Immature natural killer cell (primary cell): ENCODE results near the gene HLA-DMB. TPM values are rescaled to one million over a fixed set of nuclear protein-coding genes. Genes with fewer than 3 reads are reported as not detected.

Experiments used
- DNase-seq, 3 donors: peaks; one replicate each; pipeline ENCODE4 v3.0.0; 2022; ENCODE audit warnings: mixed read lengths in 1 of 3
- H3K27ac Mint-ChIP-seq, 6 donors: one replicate each; pipeline ENCODE4 v1.8.0; 2020; ENCODE audit warnings: mixed read lengths in 6 of 6, mild to moderate bottlenecking in 5 of 6, inconsistent platforms in 4 of 6, moderate library complexity in 3 of 6
- H3K27me3 Mint-ChIP-seq, 3 donors: one replicate each; pipeline ENCODE4 v1.8.0; 2020 to 2021; ENCODE audit warnings: low read depth in 3 of 3, mild to moderate bottlenecking in 3 of 3, mixed read lengths in 3 of 3, moderate library complexity in 3 of 3, inconsistent platforms in 1 of 3
- H3K36me3 Mint-ChIP-seq, 3 donors: one replicate each; pipeline ENCODE4 v1.8.0; 2020; ENCODE audit warnings: mixed read lengths in 3 of 3, inconsistent platforms in 2 of 3, mild to moderate bottlenecking in 2 of 3
- H3K4me1 Mint-ChIP-seq, 2 donors: one replicate each; pipeline ENCODE4 v1.8.0; 2020; ENCODE audit warnings: inconsistent platforms in 2 of 2, mild to moderate bottlenecking in 2 of 2, mixed read lengths in 2 of 2, moderate library complexity in 1 of 2
- H3K4me3 Mint-ChIP-seq, 5 donors: one replicate each; pipeline ENCODE4 v1.8.0; 2020; ENCODE audit warnings: mild to moderate bottlenecking in 5 of 5, mixed read lengths in 5 of 5, inconsistent platforms in 3 of 5, moderate library complexity in 3 of 5
- H3K9me3 Mint-ChIP-seq, 6 donors: one replicate each; pipeline ENCODE4 v1.8.0; 2020; ENCODE audit warnings: mild to moderate bottlenecking in 6 of 6, mixed read lengths in 6 of 6, inconsistent platforms in 4 of 6, moderate library complexity in 3 of 6
- polyA plus RNA-seq, 3 donors: library from polyadenylated mRNA; unstranded; fragments of 300-500 nt; fragmentation: Illumina TruSeq; gene quantifications; one replicate each; pipeline ENCODE4 v1.2.3, GENCODE V29; 2021

Gene HLA-DMB
- 100 to 1,000 TPM in 1 of 3 donors, 10 to 100 TPM in 2; 38.3 to 104 (median 89.1) TPM for polyA plus RNA-seq

DNA sequence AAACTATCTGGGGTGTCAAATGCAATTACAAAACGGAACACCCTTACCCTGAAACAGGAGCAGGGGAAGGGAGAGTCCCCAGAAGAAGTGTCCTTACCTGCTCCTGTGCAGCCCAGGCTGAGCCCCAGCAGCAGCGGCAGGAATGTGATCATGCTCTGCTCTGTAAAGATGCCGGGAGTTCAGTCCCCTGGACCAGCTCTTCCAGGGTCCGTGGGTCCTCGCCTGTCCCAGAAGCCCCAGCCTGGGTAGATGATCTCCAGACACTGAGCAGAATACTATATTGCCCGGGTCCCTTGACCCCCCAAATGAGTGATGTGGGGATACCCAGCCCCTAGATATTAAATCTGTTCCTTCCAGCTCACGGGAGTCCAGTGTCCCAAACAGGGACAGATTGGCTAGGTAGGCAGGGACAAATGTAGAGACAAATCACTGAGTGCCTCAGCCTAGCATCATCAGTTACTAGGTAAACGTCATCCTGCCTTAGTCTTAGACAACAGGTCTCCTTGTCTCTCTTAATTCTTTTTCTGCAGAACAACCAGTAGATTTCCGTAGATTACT, at the start of gene HLA-DMB:
Gene HLA-DMB (minus strand): TSS at position 373 of the 558 bp plus-strand sequence. CDS start 221 bp downstream, at position 152.
- Mint-ChIP-seq H3K9me3 (no peaks in the 10 kb centered on the region), H3K27ac (peak within 1 kb of the TSS; percentile 95 to 99 (median 98)), H3K4me1 (peaks cover 60 to 67% of the 10 kb centered on the region in 2 donors), H3K4me3 (peak within 1 kb of the TSS; percentile 89 to 97 (median 94)), H3K27me3 (peaks cover 0 to 10% (median 2%) of the 10 kb centered on the region in 3 donors), H3K36me3 (peaks cover 15 to 22% (median 18%) of the 10 kb centered on the region in 3 donors)
- peak; percentile 71 to 74 (median 73) for DNase-seq

DNA sequence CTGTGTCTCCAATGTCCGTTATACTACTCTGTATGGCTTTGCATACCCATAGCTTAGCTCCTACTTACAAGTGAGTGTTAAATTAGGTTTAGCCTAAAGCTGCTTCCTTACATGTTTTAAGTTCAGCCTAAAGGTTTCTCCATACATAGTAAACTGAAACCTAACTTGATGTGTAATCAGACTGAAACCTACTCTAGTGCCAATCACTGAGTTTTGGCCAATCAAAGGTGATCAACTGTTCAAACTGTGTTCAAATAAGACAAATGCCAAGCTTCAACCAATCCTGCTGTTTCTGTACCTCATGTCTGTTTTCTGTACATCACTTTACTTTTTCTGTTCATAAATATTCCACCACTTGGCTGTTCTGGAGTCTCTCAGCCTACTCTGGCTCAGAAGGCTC, 48.5 kb upstream of the HLA-DMB start:
- Mint-ChIP-seq H3K36me3 (no peaks in the 10 kb centered on the region), H3K9me3 (no peaks in the 10 kb centered on the region), H3K27me3 (peaks cover 0 to 7% (median 1%) of the 10 kb centered on the region in 3 donors), H3K4me3 (no peak overlapping the region), H3K4me1 (peaks cover 5% of the 10 kb centered on the region in 2 donors), H3K27ac (no peak overlapping the region)
- DNase-seq, result no peak

DNA sequence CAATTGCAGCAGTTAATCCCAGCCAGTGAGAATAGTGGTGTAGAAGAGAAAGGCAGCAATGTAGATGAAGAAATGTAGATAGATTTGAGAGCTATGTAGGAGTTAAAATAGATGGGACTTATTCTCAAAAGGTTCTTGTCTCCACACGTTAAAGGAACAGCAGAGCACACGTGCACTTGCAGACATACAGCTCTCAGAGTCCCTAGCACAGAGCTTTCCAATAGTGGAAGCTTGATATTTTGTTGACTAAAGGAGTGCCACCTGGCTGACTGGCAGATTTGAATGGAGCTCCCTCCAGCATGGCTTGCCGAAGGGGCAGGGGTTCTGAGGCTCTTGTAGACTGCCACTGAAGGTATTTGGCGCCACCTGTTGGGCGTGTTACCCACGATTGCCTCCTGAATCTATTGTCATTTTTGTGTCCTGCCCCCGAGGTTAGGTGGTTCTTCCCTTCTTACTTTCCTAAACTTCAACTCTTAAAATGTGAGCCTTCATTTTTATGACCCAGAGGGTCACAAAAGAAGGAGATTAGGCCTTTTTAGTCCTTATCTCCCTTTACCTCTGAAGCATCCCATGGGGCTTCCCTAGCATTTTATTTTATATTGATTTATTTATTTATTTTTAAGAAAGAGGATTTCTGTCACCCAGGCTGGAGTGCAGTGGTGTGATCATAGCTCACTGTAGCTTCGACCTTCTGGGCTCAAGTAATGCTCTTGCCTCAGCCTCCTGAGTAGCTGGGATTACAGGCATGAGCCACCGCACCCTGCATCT, 44.0 kb upstream of the HLA-DMB start:
- no peak overlapping the region for H3K4me3 Mint-ChIP-seq
- peak; percentile 77 to 82 (median 78) for DNase-seq
- H3K27ac Mint-ChIP-seq, result peak overlapping the region in 5 of 6 donors; percentile 2 to 80 (median 63)
- peaks cover 8 to 12% (median 11%) of the 10 kb centered on the region in 3 donors for H3K36me3 Mint-ChIP-seq
- H3K27me3 Mint-ChIP-seq, result peaks cover 2 to 10% (median 4%) of the 10 kb centered on the region in 3 donors
- H3K4me1 Mint-ChIP-seq, result peaks cover 13 to 23% of the 10 kb centered on the region in 2 donors
- no peaks in the 10 kb centered on the region for H3K9me3 Mint-ChIP-seq

GRCh38 chr6:32983964-32984621, 43.3 kb upstream of the HLA-DMB start:
- no peak for DNase-seq
- no peak overlapping the region for H3K4me3 Mint-ChIP-seq
- H3K4me1 Mint-ChIP-seq, result peaks cover 16 to 30% of the 10 kb centered on the region in 2 donors
- peaks cover 2 to 10% (median 4%) of the 10 kb centered on the region in 3 donors for H3K27me3 Mint-ChIP-seq
- H3K9me3 Mint-ChIP-seq, result no peaks in the 10 kb centered on the region
- H3K36me3 Mint-ChIP-seq, result peaks cover 12 to 16% (median 16%) of the 10 kb centered on the region in 3 donors
- peak overlapping the region; percentile 19 to 80 (median 66) for H3K27ac Mint-ChIP-seq

DNA sequence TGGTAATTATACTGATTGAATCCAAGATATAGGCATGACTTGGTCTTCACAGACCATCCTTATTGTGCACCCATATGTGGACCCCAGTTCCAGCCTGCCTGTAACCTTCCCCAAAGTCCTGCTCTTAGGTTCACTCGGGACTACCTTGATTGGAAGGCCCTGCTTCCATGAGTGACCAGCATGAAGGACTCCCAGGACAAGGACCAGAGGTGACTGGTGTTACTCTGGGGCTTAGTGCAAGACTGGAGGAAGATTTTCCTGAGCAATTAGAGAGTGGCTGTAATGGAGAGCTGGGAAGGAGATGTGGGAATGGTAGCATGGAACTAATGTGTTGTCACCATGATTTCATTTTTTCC, 42.6 kb upstream of the HLA-DMB start:
- H3K36me3 Mint-ChIP-seq, result peaks cover 16 to 23% (median 23%) of the 10 kb centered on the region in 3 donors
- H3K27ac Mint-ChIP-seq, result peak overlapping the region; percentile 19 to 80 (median 66)
- DNase-seq, result no peak
- H3K9me3 Mint-ChIP-seq, result no peaks in the 10 kb centered on the region
- peaks cover 20 to 36% of the 10 kb centered on the region in 2 donors for H3K4me1 Mint-ChIP-seq
- H3K27me3 Mint-ChIP-seq, result peaks cover 2 to 13% (median 4%) of the 10 kb centered on the region in 3 donors
- no peak overlapping the region for H3K4me3 Mint-ChIP-seq

GRCh38 chr6:32982702-32983492, 42.1 kb upstream of the HLA-DMB start:
- no peak overlapping the region for H3K4me3 Mint-ChIP-seq
- no peak for DNase-seq
- no peaks in the 10 kb centered on the region for H3K9me3 Mint-ChIP-seq
- peak overlapping the region; percentile 6 to 80 (median 54) for H3K27ac Mint-ChIP-seq
- peaks cover 2 to 19% (median 4%) of the 10 kb centered on the region in 3 donors for H3K27me3 Mint-ChIP-seq
- H3K36me3 Mint-ChIP-seq, result peaks cover 20 to 28% (median 28%) of the 10 kb centered on the region in 3 donors
- peaks cover 25 to 42% of the 10 kb centered on the region in 2 donors for H3K4me1 Mint-ChIP-seq

GRCh38 chr6:32982084-32982701, 41.4 kb upstream of the HLA-DMB start:
- H3K36me3 Mint-ChIP-seq, result peaks cover 27 to 35% (median 35%) of the 10 kb centered on the region in 3 donors
- H3K27me3 Mint-ChIP-seq, result peaks cover 2 to 25% (median 4%) of the 10 kb centered on the region in 3 donors
- H3K27ac Mint-ChIP-seq, result peak overlapping the region; percentile 6 to 70 (median 52)
- H3K4me3 Mint-ChIP-seq, result no peak overlapping the region
- no peaks in the 10 kb centered on the region for H3K9me3 Mint-ChIP-seq
- no peak for DNase-seq
- peaks cover 31 to 49% of the 10 kb centered on the region in 2 donors for H3K4me1 Mint-ChIP-seq

DNA sequence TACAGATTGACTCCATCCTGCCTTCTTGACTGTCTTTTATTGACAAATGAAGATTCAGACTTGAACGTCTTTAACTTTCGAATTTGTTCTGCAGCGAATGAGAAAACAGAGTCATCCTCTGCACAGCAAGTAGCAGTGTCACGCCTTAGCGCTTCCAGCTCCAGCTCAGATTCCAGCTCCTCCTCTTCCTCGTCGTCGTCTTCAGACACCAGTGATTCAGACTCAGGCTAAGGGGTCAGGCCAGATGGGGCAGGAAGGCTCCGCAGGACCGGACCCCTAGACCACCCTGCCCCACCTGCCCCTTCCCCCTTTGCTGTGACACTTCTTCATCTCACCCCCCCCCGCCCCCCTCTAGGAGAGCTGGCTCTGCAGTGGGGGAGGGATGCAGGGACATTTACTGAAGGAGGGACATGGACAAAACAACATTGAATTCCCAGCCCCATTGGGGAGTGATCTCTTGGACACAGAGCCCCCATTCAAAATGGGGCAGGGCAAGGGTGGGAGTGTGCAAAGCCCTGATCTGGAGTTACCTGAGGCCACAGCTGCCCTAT, 39.7 kb upstream of the HLA-DMB start:
- no peak for DNase-seq
- peaks cover 4 to 28% (median 4%) of the 10 kb centered on the region in 3 donors for H3K27me3 Mint-ChIP-seq
- H3K27ac Mint-ChIP-seq, result peak overlapping the region in 5 of 6 donors; percentile 30 to 55 (median 53)

DNA sequence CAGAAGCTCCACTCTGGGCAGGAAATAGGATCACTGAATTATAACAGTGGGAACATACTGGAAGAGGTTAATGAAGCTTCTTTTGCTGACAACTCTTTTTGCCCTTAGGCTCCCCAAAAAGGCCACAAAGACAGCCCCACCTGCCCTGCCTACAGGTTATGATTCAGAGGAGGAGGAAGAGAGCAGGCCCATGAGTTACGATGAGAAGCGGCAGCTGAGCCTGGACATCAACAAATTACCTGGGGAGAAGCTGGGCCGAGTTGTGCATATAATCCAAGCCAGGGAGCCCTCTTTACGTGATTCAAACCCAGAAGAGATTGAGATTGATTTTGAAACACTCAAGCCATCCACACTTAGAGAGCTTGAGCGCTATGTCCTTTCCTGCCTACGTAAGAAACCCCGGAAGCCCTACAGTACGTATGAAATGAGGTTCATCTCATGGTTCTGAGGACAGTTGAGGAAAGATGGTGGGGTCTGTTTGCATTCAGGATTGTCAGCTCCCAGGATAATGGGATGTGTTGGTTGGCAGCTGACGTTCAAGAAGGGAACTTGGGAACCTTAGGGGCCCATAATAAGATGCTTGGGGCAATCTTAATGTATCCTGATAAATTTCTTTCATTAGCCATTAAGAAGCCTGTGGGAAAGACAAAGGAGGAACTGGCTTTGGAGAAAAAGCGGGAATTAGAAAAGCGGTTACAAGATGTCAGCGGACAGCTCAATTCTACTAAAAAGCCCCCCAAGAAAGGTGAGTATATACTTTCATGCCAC, 39.1 kb upstream of the HLA-DMB start:
- peak overlapping the region in 5 of 6 donors; percentile 40 to 86 (median 56) for H3K27ac Mint-ChIP-seq
- H3K36me3 Mint-ChIP-seq, result peaks cover 48 to 58% (median 57%) of the 10 kb centered on the region in 3 donors
- H3K4me3 Mint-ChIP-seq, result no peak overlapping the region
- H3K9me3 Mint-ChIP-seq, result no peaks in the 10 kb centered on the region
- DNase-seq, result no peak
- H3K4me1 Mint-ChIP-seq, result peaks cover 54 to 72% of the 10 kb centered on the region in 2 donors
- H3K27me3 Mint-ChIP-seq, result peaks cover 3 to 29% (median 4%) of the 10 kb centered on the region in 3 donors

More for the DNA sequence above, 39.7 kb upstream of the HLA-DMB start:
- Mint-ChIP-seq H3K4me3 (no peak overlapping the region), H3K4me1 (peaks cover 48 to 65% of the 10 kb centered on the region in 2 donors), H3K9me3 (no peaks in the 10 kb centered on the region), H3K36me3 (peaks cover 42 to 52% (median 51%) of the 10 kb centered on the region in 3 donors)

GRCh38 chr6:32977953-32978324, 37.1 kb upstream of the HLA-DMB start:
- H3K27ac Mint-ChIP-seq, result peak overlapping the region in 5 of 6 donors; percentile 43 to 86 (median 85)
- peaks cover 63 to 75% (median 74%) of the 10 kb centered on the region in 3 donors for H3K36me3 Mint-ChIP-seq
- peak overlapping the region in 2 of 5 donors; percentile 9 to 11 for H3K4me3 Mint-ChIP-seq
- peaks cover 0 to 1% (median 0%) of the 10 kb centered on the region in 6 donors for H3K9me3 Mint-ChIP-seq
- peaks cover 64 to 83% of the 10 kb centered on the region in 2 donors for H3K4me1 Mint-ChIP-seq
- DNase-seq, result no peak
- H3K27me3 Mint-ChIP-seq, result peaks cover 9 to 40% (median 16%) of the 10 kb centered on the region in 3 donors

DNA sequence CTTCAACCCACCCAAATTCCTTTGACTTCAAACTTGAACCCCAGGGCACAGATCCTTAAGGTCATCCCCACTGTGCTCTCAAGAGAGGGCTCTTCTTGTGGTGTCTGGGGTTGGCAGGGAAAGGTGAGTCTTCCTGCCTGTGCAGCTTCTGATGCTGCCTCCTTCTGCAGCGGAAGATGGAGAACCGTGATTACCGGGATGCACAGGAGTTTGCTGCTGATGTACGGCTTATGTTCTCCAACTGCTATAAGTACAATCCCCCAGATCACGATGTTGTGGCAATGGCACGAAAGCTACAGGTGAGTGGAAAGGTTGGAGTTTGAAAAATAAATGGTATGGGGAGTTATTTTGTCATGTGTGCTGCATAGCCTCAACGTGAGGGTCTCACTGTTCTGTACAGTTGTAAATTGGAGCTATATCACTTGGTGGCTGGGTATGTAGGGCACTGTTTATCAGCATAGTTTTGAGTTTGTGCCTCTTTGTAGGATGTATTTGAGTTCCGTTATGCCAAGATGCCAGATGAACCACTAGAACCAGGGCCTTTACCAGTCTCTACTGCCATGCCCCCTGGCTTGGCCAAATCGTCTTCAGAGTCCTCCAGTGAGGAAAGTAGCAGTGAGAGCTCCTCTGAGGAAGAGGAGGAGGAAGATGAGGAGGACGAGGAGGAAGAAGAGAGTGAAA, 36.6 kb upstream of the HLA-DMB start:
- Mint-ChIP-seq H3K27me3 (peaks cover 14 to 45% (median 21%) of the 10 kb centered on the region in 3 donors), H3K4me3 (peak overlapping the region in 4 of 5 donors; percentile 9 to 49 (median 18)), H3K4me1 (peaks cover 64 to 83% of the 10 kb centered on the region in 2 donors), H3K27ac (peak overlapping the region in 5 of 6 donors; percentile 22 to 89 (median 85)), H3K9me3 (peaks cover 0 to 2% (median 0%) of the 10 kb centered on the region in 6 donors), H3K36me3 (peaks cover 65 to 80% (median 79%) of the 10 kb centered on the region in 3 donors)
- no peak for DNase-seq
